CD14-positive monocyte (primary cell): ENCODE measurements around the gene CRYGS. TPM values are rescaled to one million over a fixed set of nuclear protein-coding genes. Genes with fewer than 3 reads are reported as not detected.

ENCODE experiments used
- DNase-seq, 3 donors: peaks; one replicate each; pipeline ENCODE4 v3.0.0-alpha.2; 2011 to 2022
- H2AFZ ChIP-seq: 2 replicates; pipeline ENCODE4 v1.6.0; 2012; ENCODE audit warnings: mild to moderate bottlenecking, low read depth, low read length, inconsistent platforms; ENCODE audit not compliant: insufficient read depth, poor library complexity, severe bottlenecking
- H3K27ac ChIP-seq, 2 donors: 1 replicate in 1 of 2; 2 replicates in 1 of 2; pipeline ENCODE4 v1.5.1; 2012 to 2013; ENCODE audit warnings: low read length in 2 of 2, control low read depth in 1 of 2, inconsistent platforms in 1 of 2, low read depth in 1 of 2, mild to moderate bottlenecking in 1 of 2
- H3K27me3 ChIP-seq, 2 donors: one replicate each; pipeline versions ENCODE4 v1.6.0 to v1.6.1; 2011 to 2013; ENCODE audit warnings: low read length in 2 of 2; ENCODE audit not compliant: control insufficient read depth in 2 of 2, insufficient read depth in 2 of 2
- H3K36me3 ChIP-seq, 2 donors: replicated peaks in 1 of 2; 1 replicate in 1 of 2; 2 replicates in 1 of 2; pipeline versions ENCODE4 v1.5.1 to v1.6.1; 2012 to 2013; ENCODE audit warnings: low read length in 2 of 2, control low read depth in 1 of 2, inconsistent platforms in 1 of 2, mild to moderate bottlenecking in 1 of 2; ENCODE audit not compliant: insufficient read depth in 2 of 2, control insufficient read depth in 1 of 2
- H3K4me1 ChIP-seq, 2 donors: 1 replicate in 1 of 2; 2 replicates in 1 of 2; pipeline versions ENCODE4 v1.5.1 to v1.6.1; 2012 to 2013; ENCODE audit warnings: low read length in 2 of 2, control low read depth in 1 of 2, inconsistent platforms in 1 of 2, mild to moderate bottlenecking in 1 of 2, moderate library complexity in 1 of 2; ENCODE audit not compliant: insufficient read depth in 2 of 2, control insufficient read depth in 1 of 2
- H3K4me2 ChIP-seq: replicated peaks from 2 replicates; pipeline ENCODE3; 2012; ENCODE audit warnings: low read length, moderate library complexity, mild to moderate bottlenecking; ENCODE audit not compliant: poor library complexity, severe bottlenecking; ENCODE audit errors: extremely low read depth
- H3K4me3 ChIP-seq, 3 experiments: fragments of 200-600 bp in 1 of 3; sonication (generic) in 1 of 3; replicated peaks in 1 of 3; 1 replicate in 2 of 3; 2 replicates in 1 of 3; pipeline ENCODE4 v1.5.1; 2011 to 2013; ENCODE audit warnings: low read length in 3 of 3, mild to moderate bottlenecking in 3 of 3, control low read depth in 2 of 3, low read depth in 2 of 3, inconsistent platforms in 1 of 3, moderate library complexity in 1 of 3
- H3K79me2 ChIP-seq: 2 replicates; pipeline ENCODE4 v1.6.0; 2012; ENCODE audit warnings: mild to moderate bottlenecking, control low read depth, inconsistent platforms, low read length, moderate library complexity; ENCODE audit not compliant: insufficient read depth
- H3K9ac ChIP-seq: 2 replicates; pipeline ENCODE4 v1.6.0; 2017; ENCODE audit warnings: low read length, mild to moderate bottlenecking; ENCODE audit not compliant: insufficient read depth, poor library complexity, severe bottlenecking
- H3K9me3 ChIP-seq, 2 donors: replicated peaks in 1 of 2; 1 replicate in 1 of 2; 2 replicates in 1 of 2; pipeline versions ENCODE4 v1.5.1 to v1.6.1; 2012 to 2013; ENCODE audit warnings: low read length in 2 of 2, control low read depth in 1 of 2; ENCODE audit not compliant: control insufficient read depth in 1 of 2, insufficient read depth in 1 of 2
- H4K20me1 ChIP-seq: 2 replicates; pipeline ENCODE4 v1.6.0; 2012; ENCODE audit warnings: mild to moderate bottlenecking, low read length, control low read depth, moderate library complexity; ENCODE audit not compliant: insufficient read depth
- H3K27ac Mint-ChIP-seq, 7 donors: one replicate each; pipeline ENCODE4 v1.8.0; 2020; ENCODE audit warnings: mild to moderate bottlenecking in 7 of 7, mixed read lengths in 7 of 7, moderate library complexity in 6 of 7, inconsistent platforms in 2 of 7
- H3K27me3 Mint-ChIP-seq, 3 donors: one replicate each; pipeline ENCODE4 v1.8.0; 2021 to 2022; ENCODE audit warnings: low read depth in 3 of 3, mild to moderate bottlenecking in 3 of 3, mixed read lengths in 3 of 3, moderate library complexity in 3 of 3, inconsistent platforms in 1 of 3
- H3K36me3 Mint-ChIP-seq, 2 donors: one replicate each; pipeline ENCODE4 v1.8.0; 2020; ENCODE audit warnings: mixed read lengths in 2 of 2, inconsistent platforms in 1 of 2, mild to moderate bottlenecking in 1 of 2
- H3K4me1 Mint-ChIP-seq: one replicate; pipeline ENCODE4 v1.8.0; 2020; ENCODE audit warnings: mild to moderate bottlenecking, mixed read lengths
- H3K4me3 Mint-ChIP-seq, 2 donors: one replicate each; pipeline ENCODE4 v1.8.0; 2020; ENCODE audit warnings: mild to moderate bottlenecking in 2 of 2, mixed read lengths in 2 of 2, moderate library complexity in 1 of 2
- H3K9me3 Mint-ChIP-seq, 7 donors: one replicate each; pipeline ENCODE4 v1.8.0; 2020 to 2022; ENCODE audit warnings: mixed read lengths in 7 of 7, mild to moderate bottlenecking in 6 of 7, moderate library complexity in 6 of 7, inconsistent platforms in 2 of 7
- WGBS: methylation state at CpG from one replicate; pipeline ENCODE4 v1.1.5; 2013; ENCODE audit warnings: missing lambda C conversion rate; ENCODE audit not compliant: insufficient coverage; 5-methylcytosine and 5-hydroxymethylcytosine counted together
- intact Hi-C, 2 donors: fragments of 100-400 bp; cut with micrococcal nuclease; formaldehyde crosslinking; loops; one replicate each; pipeline versions ENCODE4 v1.15.0 to v1.15.1; 2023
- polyA plus RNA-seq, 3 donors: library from polyadenylated mRNA; depleted of rRNA in 1 of 3; unstranded in 2 of 3; stranded (reverse) in 1 of 3; fragments of 300-500 nt in 2 of 3; fragments of >200 nt in 1 of 3; fragmentation: Illumina TruSeq in 2 of 3; gene quantifications; 1 replicate in 2 of 3; 2 replicates in 1 of 3; pipeline ENCODE4 v1.2.3, GENCODE V29; 2012 to 2021
- TF ChIP-seq, protein P1 (sequence below): fragments of 200-600 bp; IDR thresholded peaks from one replicate; pipeline ENCODE4 v1.8.0; 2022; ENCODE audit warnings: antibody characterized with exemption, mild to moderate bottlenecking

The CRYGS gene
- polyA plus RNA-seq, 3 donors: 0.25 to 4.1 TPM; not detected in 1

- Mint-ChIP-seq H3K4me1 (peaks cover 23% of the 10 kb centered on the region), H3K36me3 (peaks cover 0 to 4% of the 10 kb centered on the region in 2 donors), H3K27ac (peak overlapping the region in 2 of 7 donors; percentile 46 to 50), H3K9me3 (peaks cover 0 to 4% (median 2%) of the 10 kb centered on the region in 7 donors), H3K27me3 (peaks cover 0 to under 1% (median 0%) of the 10 kb centered on the region in 3 donors), H3K4me3 (no peak overlapping the region)
- no peaks in the 10 kb centered on the region for H3K27me3 ChIP-seq
- H3K27ac ChIP-seq: no peak overlapping the region
- DNase-seq: no peak
- no peaks in the 10 kb centered on the region for H3K79me2 ChIP-seq
- no peak overlapping the region for H3K4me2 ChIP-seq
- peaks cover 7 to 18% of the 10 kb centered on the region in 2 donors for H3K4me1 ChIP-seq
- H3K9me3 ChIP-seq: no peaks in the 10 kb centered on the region
- no peak overlapping the region for H3K9ac ChIP-seq
- H2AFZ ChIP-seq: no peak overlapping the region
- H3K4me3 ChIP-seq: no peak overlapping the region
- TF ChIP-seq, protein P1, sequence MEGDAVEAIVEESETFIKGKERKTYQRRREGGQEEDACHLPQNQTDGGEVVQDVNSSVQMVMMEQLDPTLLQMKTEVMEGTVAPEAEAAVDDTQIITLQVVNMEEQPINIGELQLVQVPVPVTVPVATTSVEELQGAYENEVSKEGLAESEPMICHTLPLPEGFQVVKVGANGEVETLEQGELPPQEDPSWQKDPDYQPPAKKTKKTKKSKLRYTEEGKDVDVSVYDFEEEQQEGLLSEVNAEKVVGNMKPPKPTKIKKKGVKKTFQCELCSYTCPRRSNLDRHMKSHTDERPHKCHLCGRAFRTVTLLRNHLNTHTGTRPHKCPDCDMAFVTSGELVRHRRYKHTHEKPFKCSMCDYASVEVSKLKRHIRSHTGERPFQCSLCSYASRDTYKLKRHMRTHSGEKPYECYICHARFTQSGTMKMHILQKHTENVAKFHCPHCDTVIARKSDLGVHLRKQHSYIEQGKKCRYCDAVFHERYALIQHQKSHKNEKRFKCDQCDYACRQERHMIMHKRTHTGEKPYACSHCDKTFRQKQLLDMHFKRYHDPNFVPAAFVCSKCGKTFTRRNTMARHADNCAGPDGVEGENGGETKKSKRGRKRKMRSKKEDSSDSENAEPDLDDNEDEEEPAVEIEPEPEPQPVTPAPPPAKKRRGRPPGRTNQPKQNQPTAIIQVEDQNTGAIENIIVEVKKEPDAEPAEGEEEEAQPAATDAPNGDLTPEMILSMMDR: no peak
- intact Hi-C loops: no loop called here
- no peaks in the 10 kb centered on the region for H3K36me3 ChIP-seq
- H4K20me1 ChIP-seq: no peaks in the 10 kb centered on the region
These were observed 13.8 kb downstream of the CRYGS start for GRCh38 chr3:186530415-186530814.

- H4K20me1 ChIP-seq: no peaks in the 10 kb centered on the region
- Mint-ChIP-seq H3K4me3 (no peak overlapping the region), H3K9me3 (peaks cover 0 to 4% (median 2%) of the 10 kb centered on the region in 7 donors), H3K4me1 (peaks cover 20% of the 10 kb centered on the region), H3K27ac (no peak overlapping the region), H3K36me3 (peaks cover 0 to 4% of the 10 kb centered on the region in 2 donors), H3K27me3 (peaks cover 0 to 3% (median 0%) of the 10 kb centered on the region in 3 donors)
- H3K9me3 ChIP-seq: no peaks in the 10 kb centered on the region
- WGBS: 33% methylated on average over 5 of the region's 11 CpGs
- H3K9ac ChIP-seq: peak overlapping the region; percentile 13
- intact Hi-C loops: no loop called here
- no peak overlapping the region for H3K4me3 ChIP-seq
- H2AFZ ChIP-seq: no peak overlapping the region
- H3K27me3 ChIP-seq: no peaks in the 10 kb centered on the region
- H3K79me2 ChIP-seq: no peaks in the 10 kb centered on the region
- no peak for DNase-seq
- H3K4me2 ChIP-seq: no peak overlapping the region
- TF ChIP-seq, protein P1: no peak
- H3K4me1 ChIP-seq: peaks cover 5 to 17% of the 10 kb centered on the region in 2 donors
- no peaks in the 10 kb centered on the region for H3K36me3 ChIP-seq
- H3K27ac ChIP-seq: no peak overlapping the region
These were observed 14.8 kb downstream of the CRYGS start for GRCh38 chr3:186529201-186529999.
